Mesothelial cell of epicardium (in vitro differentiated cells): ENCODE measurements around the gene ADGRG6. TPM values are rescaled to one million over a fixed set of nuclear protein-coding genes. Genes with fewer than 3 reads are reported as not detected.

ENCODE experiments used
- DNase-seq, 2 experiments: peaks; one replicate each; pipeline ENCODE4 v3.0.0; 2021; ENCODE audit warnings: low spot score in 2 of 2; ENCODE audit not compliant: unreplicated experiment in 2 of 2
- H3K27ac Mint-ChIP-seq: 2 replicates; pipeline ENCODE4 v1.8.0; 2021; ENCODE audit warnings: mixed read lengths
- H3K27me3 Mint-ChIP-seq: 2 replicates; pipeline ENCODE4 v1.8.0; 2021; ENCODE audit warnings: low read depth, mixed read lengths
- H3K36me3 Mint-ChIP-seq: 2 replicates; pipeline ENCODE4 v1.8.0; 2021; ENCODE audit warnings: mixed read lengths
- H3K4me1 Mint-ChIP-seq: 2 replicates; pipeline ENCODE4 v1.8.0; 2021; ENCODE audit warnings: mixed read lengths
- H3K4me3 Mint-ChIP-seq: 2 replicates; pipeline ENCODE4 v1.8.0; 2021; ENCODE audit warnings: mild to moderate bottlenecking, moderate library complexity, mixed read lengths
- H3K9me3 Mint-ChIP-seq: 2 replicates; pipeline ENCODE4 v1.8.0; 2021; ENCODE audit warnings: mixed read lengths
- CTCF ChIP-seq: fragments of 200-600 bp; sonication (generic); IDR thresholded peaks from one replicate; pipeline ENCODE4 v1.5.0; 2021; ENCODE audit warnings: antibody characterized with exemption; ENCODE audit not compliant: unreplicated experiment
- total RNA-seq: library from RNA; stranded (reverse); gene quantifications from 3 replicates; pipeline ENCODE4 v1.2.1, GENCODE V29; 2021

Gene ADGRG6
- total RNA-seq, 1 donor from 2014 or later = 36.6 TPM

DNA sequence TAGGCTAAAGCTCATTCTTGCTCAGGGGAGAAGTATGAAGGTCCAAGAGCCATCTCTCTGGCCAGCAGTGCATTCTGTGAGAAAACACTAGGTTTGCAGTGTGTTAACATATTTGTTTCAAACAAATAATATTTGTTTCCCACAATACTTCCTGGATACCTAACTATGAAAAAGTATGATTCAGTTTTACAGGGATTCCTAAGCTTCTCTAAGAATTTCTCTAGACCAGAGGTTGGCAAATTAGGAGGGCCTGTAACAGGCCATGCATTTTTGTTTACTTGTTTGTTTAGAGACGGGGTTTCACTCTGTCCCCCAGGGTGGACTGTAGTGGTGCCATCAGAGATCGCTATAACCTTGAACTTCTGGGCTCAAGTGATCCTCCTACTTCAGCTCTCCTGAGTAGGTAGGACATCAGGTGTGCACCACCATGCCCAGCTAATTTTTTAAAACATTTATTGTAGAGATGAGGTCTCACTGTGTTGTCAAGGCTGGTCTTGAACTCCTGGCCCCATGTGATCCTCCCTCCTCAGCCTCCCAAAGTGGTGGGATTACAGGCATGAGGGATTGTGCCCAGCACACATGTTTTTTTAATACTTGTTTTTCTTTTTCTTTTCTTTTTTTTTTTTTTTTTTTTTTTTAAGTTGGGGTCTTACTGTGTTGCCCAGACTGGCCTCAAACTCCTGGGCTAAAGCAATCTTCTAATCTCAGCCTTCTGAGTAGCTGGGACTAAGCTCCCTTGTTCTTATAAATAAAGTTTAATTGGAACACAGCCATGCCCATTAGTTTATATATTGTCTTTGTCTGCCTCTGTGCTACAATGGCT lies 71.7 kb downstream of the ADGRG6 start:
- no peak overlapping the region for H3K4me3 Mint-ChIP-seq
- no peaks in the 10 kb centered on the region for H3K27me3 Mint-ChIP-seq
- H3K36me3 Mint-ChIP-seq = no peaks in the 10 kb centered on the region
- H3K27ac Mint-ChIP-seq = peak overlapping the region; percentile 81
- peaks cover 42% of the 10 kb centered on the region for H3K4me1 Mint-ChIP-seq
- no peak for DNase-seq
- TF ChIP-seq CTCF = no peak
- no peaks in the 10 kb centered on the region for H3K9me3 Mint-ChIP-seq

DNA sequence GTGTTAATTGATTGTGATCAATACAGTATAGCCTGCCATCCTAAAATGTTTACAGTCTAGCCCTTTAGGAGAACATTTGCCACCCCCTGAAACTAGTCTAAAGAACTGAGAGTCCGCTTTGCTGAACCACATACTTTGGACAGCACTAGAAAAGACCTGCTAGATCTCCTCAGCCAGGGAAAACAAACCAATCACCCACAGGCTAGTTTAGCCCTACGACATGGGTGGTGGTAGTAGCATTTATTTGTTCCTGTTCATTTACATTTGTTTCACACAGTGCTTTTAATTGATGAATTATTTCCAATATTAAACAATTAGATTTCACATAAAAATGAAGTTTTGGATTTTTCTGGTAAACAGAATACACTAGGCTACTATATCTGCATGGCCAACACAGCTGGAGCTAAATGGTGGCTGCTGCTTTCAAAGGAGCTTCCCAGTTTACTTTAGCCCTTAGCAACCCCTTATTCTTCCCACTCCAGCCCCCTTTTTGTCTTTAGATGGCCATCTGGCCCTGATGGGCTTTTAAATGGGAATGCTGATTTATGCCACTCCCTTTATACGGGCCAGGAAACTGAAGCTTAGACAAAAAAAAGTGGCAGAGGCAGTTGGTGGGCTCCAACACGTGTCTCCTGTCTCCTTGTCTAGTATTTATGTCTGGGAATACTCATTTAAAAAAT lies 72.4 kb downstream of the ADGRG6 start:
- Mint-ChIP-seq H3K9me3 (no peaks in the 10 kb centered on the region), H3K27ac (peak overlapping the region; percentile 81), H3K27me3 (no peaks in the 10 kb centered on the region), H3K36me3 (no peaks in the 10 kb centered on the region), H3K4me1 (peaks cover 50% of the 10 kb centered on the region), H3K4me3 (no peak overlapping the region)
- no peak for TF ChIP-seq CTCF
- no peak for DNase-seq

GRCh38 chr6:142374965-142375733 lies 73.3 kb downstream of the ADGRG6 start:
- DNase-seq = no peak
- Mint-ChIP-seq H3K36me3 (no peaks in the 10 kb centered on the region), H3K27me3 (no peaks in the 10 kb centered on the region), H3K4me1 (peaks cover 51% of the 10 kb centered on the region), H3K9me3 (no peaks in the 10 kb centered on the region), H3K4me3 (no peak overlapping the region), H3K27ac (peak overlapping the region; percentile 90)
- no peak for TF ChIP-seq CTCF

DNA sequence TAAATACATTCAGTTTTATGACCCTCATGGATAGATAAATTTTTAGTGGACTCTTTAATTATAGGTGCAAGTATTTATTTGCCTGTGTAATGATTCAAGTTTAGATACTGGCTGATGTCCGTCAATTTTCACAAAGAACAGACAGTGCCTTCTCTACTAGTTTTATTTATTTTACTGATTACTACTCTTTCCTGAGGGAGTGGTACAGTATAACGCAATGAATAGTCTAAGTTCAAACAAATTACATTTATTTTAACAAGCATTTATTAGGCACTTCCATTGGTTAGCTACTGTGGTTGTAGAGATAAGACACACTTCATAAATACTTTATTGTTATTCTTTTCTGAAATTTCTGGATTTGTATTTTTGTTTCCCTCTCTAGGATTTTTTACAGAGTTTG lies 74.3 kb downstream of the ADGRG6 start:
- no peaks in the 10 kb centered on the region for H3K36me3 Mint-ChIP-seq
- peaks cover 51% of the 10 kb centered on the region for H3K4me1 Mint-ChIP-seq
- H3K27ac Mint-ChIP-seq = peak overlapping the region; percentile 79
- no peaks in the 10 kb centered on the region for H3K9me3 Mint-ChIP-seq
- no peak for DNase-seq
- no peaks in the 10 kb centered on the region for H3K27me3 Mint-ChIP-seq
- no peak for TF ChIP-seq CTCF
- H3K4me3 Mint-ChIP-seq = no peak overlapping the region

DNA sequence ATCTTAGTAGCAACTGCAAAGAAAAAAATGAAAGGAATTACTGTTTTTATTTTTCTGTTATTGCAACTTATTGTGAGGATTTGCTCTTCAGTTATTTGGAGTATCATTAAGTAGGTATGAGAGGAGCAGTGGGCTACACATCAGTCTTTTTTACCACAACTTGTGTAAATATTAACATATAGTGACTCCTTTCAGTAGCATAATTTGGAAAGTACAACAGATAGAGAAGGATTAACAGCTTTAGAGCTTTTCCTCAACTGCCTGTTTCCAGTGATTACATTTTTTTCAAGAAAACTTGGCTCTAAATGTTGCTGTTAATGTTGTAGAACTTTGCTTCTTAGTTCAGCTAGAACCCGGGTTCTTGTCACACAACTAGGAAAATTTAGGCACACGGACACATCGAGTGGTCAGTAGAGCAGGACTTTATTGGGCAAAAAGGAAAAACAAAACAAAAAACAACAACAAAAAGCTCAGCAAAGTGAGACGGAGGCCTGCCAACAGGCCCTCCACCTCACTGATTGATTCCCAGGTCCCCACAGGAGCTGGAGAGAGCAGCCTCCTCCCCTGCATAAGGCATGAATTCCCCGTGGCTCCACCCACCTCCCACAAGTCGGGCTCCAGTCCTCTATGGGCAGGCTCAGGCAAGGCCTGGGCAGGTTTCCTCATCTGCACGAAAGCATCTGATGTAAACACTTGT lies 75.1 kb downstream of the ADGRG6 start:
- H3K27ac Mint-ChIP-seq = peak overlapping the region; percentile 91
- no peak overlapping the region for H3K4me3 Mint-ChIP-seq
- no peaks in the 10 kb centered on the region for H3K9me3 Mint-ChIP-seq
- DNase-seq = peak in 1 of 2 experiments; percentile 43
- TF ChIP-seq CTCF = no peak
- H3K36me3 Mint-ChIP-seq = no peaks in the 10 kb centered on the region
- peaks cover 50% of the 10 kb centered on the region for H3K4me1 Mint-ChIP-seq
- no peaks in the 10 kb centered on the region for H3K27me3 Mint-ChIP-seq
